ENCODE measurements around the gene ROR1. TPM values are rescaled to one million over a fixed set of nuclear protein-coding genes. Genes with fewer than 3 reads are reported as not detected.

The ROR1 gene
- total RNA-seq, 1 experiment from 2014 or later = 2.7 TPM

GRCh38 chr1:64166629-64167028 is 392.8 kb downstream of the ROR1 start:
- Histone ChIP-seq H3K27ac (ENCODE audit: low read depth, low read length) (no peak overlapping the region), H4K20me1 (ENCODE audit: insufficient read depth) (no peaks in the 10 kb centered on the region), H3K9ac (ENCODE audit: low read length) (no peak overlapping the region), H3K4me3 (replicated peaks in 1 of 2; ENCODE audit: low read depth in 1 of 2, low read length in 2 of 2) (no peak overlapping the region), H3K4me1 (ENCODE audit: control insufficient read depth in 1 of 2, insufficient read depth in 2 of 2, low read length in 2 of 2) (peaks cover 0 to 5% of the 10 kb centered on the region in 2 experiments; a peak in 2 of 4 replicates), H3K9me3 (ENCODE audit: control insufficient read depth in 1 of 2, insufficient read depth in 1 of 2, low read depth in 1 of 2, low read length in 2 of 2) (no peaks in the 10 kb centered on the region), H2AFZ (ENCODE audit: low read depth, low read length, poor library complexity, severe bottlenecking) (no peak overlapping the region), H3K79me2 (ENCODE audit: insufficient read depth, low read length) (no peaks in the 10 kb centered on the region), H3K4me2 (ENCODE audit: low read length) (no peak overlapping the region), H3K36me3 (ENCODE audit: control insufficient read depth in 1 of 2, insufficient read depth in 2 of 2, low read length in 2 of 2) (no peaks in the 10 kb centered on the region), H3K9me2 (ENCODE audit: insufficient read depth) (no peaks in the 10 kb centered on the region; the same call in 1 of the 2 replicates), H3K27me3 (ENCODE audit: insufficient read depth, low read length) (no peaks in the 10 kb centered on the region)
- intact Hi-C loops (cut with micrococcal nuclease) = no loop called here
- no TSS peak for BruUV-seq (replicated peaks)
- ChIA-PET RAD21 (ENCODE audit: low non-redundant PET in 1 of 2, low total read pairs in 2 of 2, uncharacterized antibody in 2 of 2, unreplicated experiment in 2 of 2) (no interaction called here), POLR2A (no interaction called here), CTCF (no interaction called here)
- TF ChIP-seq CTCF (IDR thresholded peaks at IDR 0.05 in 2 of 3, conservative IDR thresholded peaks at IDR 0.05 in 1 of 3; ENCODE audit: borderline replicate concordance in 1 of 3, insufficient read depth in 1 of 3, low read depth in 2 of 3, low read length in 2 of 3) = no peak
- TF ChIP-seq JUND (IDR thresholded peaks at IDR 0.05) = no peak
- no peak for TF ChIP-seq ZFX (IDR thresholded peaks at IDR 0.05)
- TF ChIP-seq EZH2phosphoT487 (IDR thresholded peaks at IDR 0.05; ENCODE audit: borderline replicate concordance) = no peak
- no peak for TF ChIP-seq SIN3A (IDR thresholded peaks at IDR 0.05; ENCODE audit: low read depth)
- no peak for TF ChIP-seq POLR2AphosphoS5 (IDR thresholded peaks at IDR 0.05; ENCODE audit: low read depth, low read length)
- TF ChIP-seq SP1 (IDR thresholded peaks at IDR 0.05; ENCODE audit: low read depth) = no peak
- TF ChIP-seq POLR2A (IDR thresholded peaks at IDR 0.05; ENCODE audit: borderline replicate concordance, extremely low read depth, insufficient read depth, insufficient read length) = no peak
- no peak for TF ChIP-seq FOSL1 (IDR thresholded peaks at IDR 0.05; ENCODE audit: low read depth)
- TF ChIP-seq ATF3 (IDR thresholded peaks at IDR 0.05) = no peak
- TF ChIP-seq CBX3 (IDR thresholded peaks at IDR 0.05; ENCODE audit: low read depth) = no peak
- TF ChIP-seq ZBTB33 (IDR thresholded peaks at IDR 0.05; ENCODE audit: extremely low read depth, insufficient replicate concordance, low read length) = no peak
- TF ChIP-seq ELF1 (IDR thresholded peaks at IDR 0.05; ENCODE audit: borderline replicate concordance, low read depth) = no peak
- no peak for TF ChIP-seq MAX (IDR thresholded peaks at IDR 0.05)
- no peak for TF ChIP-seq EGR1 (IDR thresholded peaks at IDR 0.05; ENCODE audit: low read depth)
- TF ChIP-seq SRF (IDR thresholded peaks at IDR 0.05; ENCODE audit: low read depth) = no peak
- DNase-seq (ENCODE audit: low read depth, low spot score) = no peak
- ATAC-seq = no peak

Data from HCT116 (cell line).